Hepatocyte (in vitro differentiated cells): ENCODE data around the gene MTARC2. TPM values are rescaled to one million over a fixed set of nuclear protein-coding genes. Genes with fewer than 3 reads are reported as not detected.

Source experiments
- DNase-seq: peaks from one replicate; pipeline ENCODE4 v3.0.0-alpha.2; 2016; ENCODE audit warnings: low spot score
- H2AFZ ChIP-seq: fragments of 200-600 bp; sonication (generic); 2 replicates; pipeline ENCODE4 v1.6.0; 2016; ENCODE audit warnings: antibody characterized with exemption, mild to moderate bottlenecking
- H3K27ac ChIP-seq: fragments of 200-600 bp; sonication (generic); 2 replicates; pipeline ENCODE4 v1.5.1; 2016; ENCODE audit warnings: mild to moderate bottlenecking
- H3K27me3 ChIP-seq: fragments of 200-600 bp; sonication (generic); 2 replicates; pipeline ENCODE4 v1.6.1; 2016
- H3K36me3 ChIP-seq: fragments of 200-600 bp; sonication (generic); replicated peaks from 2 replicates; pipeline ENCODE4 v1.5.1; 2016; ENCODE audit warnings: low read depth; ENCODE audit not compliant: insufficient read depth
- H3K4me1 ChIP-seq: fragments of 200-600 bp; sonication (generic); 2 replicates; pipeline ENCODE4 v1.5.1; 2016; ENCODE audit warnings: mild to moderate bottlenecking, moderate library complexity; ENCODE audit not compliant: insufficient read depth
- H3K4me2 ChIP-seq: fragments of 200-600 bp; sonication (generic); 2 replicates; pipeline ENCODE4 v1.6.0; 2016
- H3K4me3 ChIP-seq: fragments of 200-600 bp; sonication (generic); 2 replicates; pipeline ENCODE4 v1.5.1; 2016; ENCODE audit warnings: mild to moderate bottlenecking
- H3K79me2 ChIP-seq: fragments of 200-600 bp; sonication (generic); 2 replicates; pipeline ENCODE4 v1.6.0; 2017; ENCODE audit warnings: mild to moderate bottlenecking
- H3K9me2 ChIP-seq: fragments of 200-600 bp; sonication (generic); replicated peaks from 2 replicates; pipeline ENCODE4 v1.6.0; 2017; ENCODE audit warnings: mild to moderate bottlenecking; ENCODE audit not compliant: insufficient read depth
- H3K9me3 ChIP-seq: fragments of 200-600 bp; sonication (generic); 2 replicates; pipeline ENCODE4 v1.5.1; 2016; ENCODE audit warnings: low read depth, mild to moderate bottlenecking
- H4K20me1 ChIP-seq: fragments of 200-600 bp; sonication (generic); 2 replicates; pipeline ENCODE4 v1.6.0; 2016; ENCODE audit warnings: mild to moderate bottlenecking; ENCODE audit not compliant: insufficient read depth, poor library complexity, severe bottlenecking
- EZH2 ChIP-seq: fragments of 200-600 bp; sonication (generic); IDR thresholded peaks from 2 replicates; pipeline ENCODE4 v1.6.1; 2016; ENCODE audit warnings: antibody characterized with exemption, mild to moderate bottlenecking, borderline replicate concordance
- EZH2phosphoT487 ChIP-seq: fragments of 200-600 bp; sonication (generic); IDR thresholded peaks from one replicate; pipeline ENCODE4 v1.6.1; 2018; ENCODE audit warnings: antibody characterized with exemption, mild to moderate bottlenecking, low read depth, moderate library complexity; ENCODE audit not compliant: unreplicated experiment, severe bottlenecking
- WGBS: methylation state at CpG from one replicate; pipeline ENCODE4 v1.1.6; 2016; ENCODE audit warnings: low lambda C conversion rate; ENCODE audit errors: missing lambda C conversion rate; 5-methylcytosine and 5-hydroxymethylcytosine counted together
- polyA plus RNA-seq: library from polyadenylated mRNA; unstranded; fragments of >200 nt; fragmentation: Nextera tagmentation; extraction: Ambion mirVana; gene quantifications from 2 replicates; pipeline ENCODE4 v1.2.1, GENCODE V29; 2016
- total RNA-seq: library from RNA; depleted of rRNA; stranded (reverse); fragments of >200 nt; gene quantifications from 2 replicates; pipeline ENCODE4 v1.2.3, GENCODE V29; 2014
- TF ChIP-seq, protein P1 (sequence below): fragments of 200-600 bp; sonication (generic); IDR thresholded peaks from 2 replicates; pipeline ENCODE4 v1.5.1; 2016; ENCODE audit warnings: antibody characterized with exemption, mild to moderate bottlenecking; ENCODE audit not compliant: poor library complexity

MTARC2 gene
- total and polyA plus RNA-seq, 2 experiments from 2014 or later: 23.7 to 24.4 TPM

GRCh38 chr1:220810179-220810653, 62.1 kb downstream of the MTARC2 start:
- TF ChIP-seq EZH2phosphoT487 (no peak), EZH2 (no peak)
- TF ChIP-seq, protein P1, sequence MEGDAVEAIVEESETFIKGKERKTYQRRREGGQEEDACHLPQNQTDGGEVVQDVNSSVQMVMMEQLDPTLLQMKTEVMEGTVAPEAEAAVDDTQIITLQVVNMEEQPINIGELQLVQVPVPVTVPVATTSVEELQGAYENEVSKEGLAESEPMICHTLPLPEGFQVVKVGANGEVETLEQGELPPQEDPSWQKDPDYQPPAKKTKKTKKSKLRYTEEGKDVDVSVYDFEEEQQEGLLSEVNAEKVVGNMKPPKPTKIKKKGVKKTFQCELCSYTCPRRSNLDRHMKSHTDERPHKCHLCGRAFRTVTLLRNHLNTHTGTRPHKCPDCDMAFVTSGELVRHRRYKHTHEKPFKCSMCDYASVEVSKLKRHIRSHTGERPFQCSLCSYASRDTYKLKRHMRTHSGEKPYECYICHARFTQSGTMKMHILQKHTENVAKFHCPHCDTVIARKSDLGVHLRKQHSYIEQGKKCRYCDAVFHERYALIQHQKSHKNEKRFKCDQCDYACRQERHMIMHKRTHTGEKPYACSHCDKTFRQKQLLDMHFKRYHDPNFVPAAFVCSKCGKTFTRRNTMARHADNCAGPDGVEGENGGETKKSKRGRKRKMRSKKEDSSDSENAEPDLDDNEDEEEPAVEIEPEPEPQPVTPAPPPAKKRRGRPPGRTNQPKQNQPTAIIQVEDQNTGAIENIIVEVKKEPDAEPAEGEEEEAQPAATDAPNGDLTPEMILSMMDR: peak; percentile 71
- peak; percentile 83 for DNase-seq
- Histone ChIP-seq H3K79me2 (no peaks in the 10 kb centered on the region), H3K36me3 (no peaks in the 10 kb centered on the region), H2AFZ (no peak overlapping the region), H3K4me2 (peak overlapping the region; percentile 52), H4K20me1 (no peaks in the 10 kb centered on the region), H3K4me3 (no peak overlapping the region), H3K9me2 (no peaks in the 10 kb centered on the region), H3K27ac (no peak overlapping the region), H3K4me1 (no peaks in the 10 kb centered on the region), H3K27me3 (no peaks in the 10 kb centered on the region), H3K9me3 (no peaks in the 10 kb centered on the region)
- 42% methylated on average over 20 of the region's 20 CpGs for WGBS

- Histone ChIP-seq H3K9me2 (no peaks in the 10 kb centered on the region), H2AFZ (no peak overlapping the region)
- 98% methylated on average over 2 of the region's 2 CpGs for WGBS
Measured at GRCh38 chr1:220810963-220811362, 62.8 kb downstream of the MTARC2 start.

DNA sequence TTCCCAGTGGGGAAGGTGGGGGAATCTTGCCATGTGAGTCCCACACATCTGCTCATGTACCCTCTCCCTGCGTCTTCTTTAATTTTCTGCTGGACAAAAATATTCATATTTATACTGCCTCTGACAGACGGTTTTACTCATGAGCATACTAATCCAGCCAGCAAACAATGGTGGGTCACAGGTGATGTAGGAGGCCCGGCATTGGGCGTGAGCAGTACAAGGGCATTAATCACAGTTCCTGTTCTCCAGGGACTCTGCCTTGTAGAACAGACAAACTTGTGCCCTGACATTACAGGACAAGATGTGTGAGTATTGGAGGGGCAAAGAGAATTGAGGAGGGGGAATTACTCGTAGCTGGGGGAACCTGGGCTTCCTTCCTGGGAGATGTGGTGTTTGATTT, 63.6 kb downstream of the MTARC2 start:
- 86% methylated on average over 5 of the region's 5 CpGs for WGBS

More at GRCh38 chr1:220810963-220811362, 62.8 kb downstream of the MTARC2 start:
- Histone ChIP-seq H4K20me1 (no peaks in the 10 kb centered on the region), H3K27me3 (no peaks in the 10 kb centered on the region), H3K4me3 (no peak overlapping the region), H3K36me3 (no peaks in the 10 kb centered on the region), H3K79me2 (no peaks in the 10 kb centered on the region), H3K4me2 (no peak overlapping the region), H3K27ac (no peak overlapping the region), H3K4me1 (no peaks in the 10 kb centered on the region), H3K9me3 (no peaks in the 10 kb centered on the region)
- TF ChIP-seq EZH2phosphoT487 (no peak), EZH2 (no peak)
- TF ChIP-seq, protein P1: no peak
- no peak for DNase-seq

More for the DNA sequence above, 63.6 kb downstream of the MTARC2 start:
- H3K4me3 ChIP-seq: no peak overlapping the region
- H3K36me3 ChIP-seq: no peaks in the 10 kb centered on the region
- no peaks in the 10 kb centered on the region for H3K27me3 ChIP-seq
- H3K4me1 ChIP-seq: no peaks in the 10 kb centered on the region
- DNase-seq: no peak
- H3K9me2 ChIP-seq: no peaks in the 10 kb centered on the region
- no peak for TF ChIP-seq EZH2phosphoT487
- TF ChIP-seq EZH2: no peak
- TF ChIP-seq, protein P1: no peak
- no peaks in the 10 kb centered on the region for H3K9me3 ChIP-seq
- H3K79me2 ChIP-seq: no peaks in the 10 kb centered on the region
- H2AFZ ChIP-seq: no peak overlapping the region
- H3K4me2 ChIP-seq: no peak overlapping the region
- H4K20me1 ChIP-seq: no peaks in the 10 kb centered on the region
- no peak overlapping the region for H3K27ac ChIP-seq
